ENCODE results near the gene PDE4C. TPM values are rescaled to one million over a fixed set of nuclear protein-coding genes. Genes with fewer than 3 reads are reported as not detected.

PDE4C gene
- total and polyA plus RNA-seq, 8 donors: 0.12 to 1.3 (median 0.37) TPM; not detected in 1

- Histone ChIP-seq H3K27me3 (peaks cover 0 to 5% (median 0%) of the 10 kb centered on the region in 4 donors), H3K9me3 (no peaks in the 10 kb centered on the region), H3K4me3 (no peak overlapping the region), H3K4me1 (no peaks in the 10 kb centered on the region), H3K36me3 (no peaks in the 10 kb centered on the region), H3K27ac (no peak overlapping the region)
- FAIRE-seq (no peak), DNase-seq (no peak), ATAC-seq (peak in 1 of 4 donors; percentile 28)
- intact Hi-C loops (cut with DNase I): no loop called here
- 44 to 53% methylated on average over 18 of the region's 18 CpGs for WGBS, 2 donors
- no peak for TF ChIP-seq CTCF (IDR thresholded peaks at IDR 0.05)
Observed at GRCh38 chr19:18230941-18231734, 4.9 kb upstream of the PDE4C start.

GRCh38 chr19:18229915-18230314 lies 3.7 kb upstream of the PDE4C start:
- WGBS, 2 donors: 57 to 71% methylated on average over 4 of the region's 4 CpGs
- Histone ChIP-seq H3K27ac (no peak overlapping the region), H3K4me3 (no peak overlapping the region), H3K4me1 (peaks cover 0 to 2% (median 1%) of the 10 kb centered on the region in 3 donors), H3K27me3 (peaks cover 0 to 5% (median 0%) of the 10 kb centered on the region in 4 donors), H3K36me3 (no peaks in the 10 kb centered on the region), H3K9me3 (no peaks in the 10 kb centered on the region)
- ATAC-seq (no peak), FAIRE-seq (no peak), DNase-seq (no peak)
- no peak for TF ChIP-seq CTCF (IDR thresholded peaks at IDR 0.05)
- intact Hi-C loops (cut with DNase I): no loop called here

- DNase-seq (no peak), FAIRE-seq (no peak), ATAC-seq (no peak)
- Histone ChIP-seq H3K9me3 (no peaks in the 10 kb centered on the region), H3K36me3 (no peaks in the 10 kb centered on the region), H3K4me3 (no peak overlapping the region), H3K27me3 (peaks cover 0 to 5% (median 0%) of the 10 kb centered on the region in 4 donors), H3K4me1 (peaks cover 0 to 4% (median 4%) of the 10 kb centered on the region in 3 donors), H3K27ac (no peak overlapping the region)
- 56 to 64% methylated on average over 5 of the region's 5 CpGs for WGBS, 2 donors
- intact Hi-C loops (cut with DNase I): no loop called here
- peak in 2 of 4 donors; percentile 11 to 29 for TF ChIP-seq CTCF (IDR thresholded peaks at IDR 0.05)
Observed at GRCh38 chr19:18229474-18229873, 3.2 kb upstream of the PDE4C start.

GRCh38 chr19:18227781-18228271 lies 1.6 kb upstream of the PDE4C start:
- Histone ChIP-seq H3K4me1 (peaks cover 0 to 4% (median 4%) of the 10 kb centered on the region in 3 donors), H3K9me3 (no peaks in the 10 kb centered on the region), H3K36me3 (no peaks in the 10 kb centered on the region), H3K27ac (no peak overlapping the region), H3K27me3 (no peaks in the 10 kb centered on the region), H3K4me3 (no peak overlapping the region)
- FAIRE-seq (no peak), DNase-seq (no peak), ATAC-seq (no peak)
- 68 to 76% methylated on average over 6 of the region's 6 CpGs for WGBS, 2 donors
- intact Hi-C loops (cut with DNase I): no loop called here
- TF ChIP-seq CTCF (IDR thresholded peaks at IDR 0.05): no peak

Data from pancreas (tissue), 10 donors.